H9 (cell line): ENCODE data around the gene XIRP2. TPM values are rescaled to one million over a fixed set of nuclear protein-coding genes. Genes with fewer than 3 reads are reported as not detected.

Experiments
- DNase-seq: peaks from one replicate; pipeline ENCODE4 v3.0.0-alpha.2; 2017
- H2AFZ ChIP-seq: one replicate; pipeline ENCODE4 v1.6.1; 2013; ENCODE audit warnings: mild to moderate bottlenecking, low read length, control low read depth, moderate library complexity
- H2AK5ac ChIP-seq: 2 replicates; pipeline ENCODE4 v1.6.1; 2013; ENCODE audit warnings: low read length, control low read depth, mixed read lengths; ENCODE audit not compliant: insufficient read length
- H2BK120ac ChIP-seq: one replicate; pipeline ENCODE4 v1.6.1; 2013; ENCODE audit warnings: low read depth, mild to moderate bottlenecking, low read length, control low read depth, inconsistent platforms; ENCODE audit not compliant: poor library complexity, severe bottlenecking
- H2BK12ac ChIP-seq: 2 replicates; pipeline ENCODE4 v1.6.1; 2013; ENCODE audit warnings: low read length, control low read depth, mixed read lengths, low read depth; ENCODE audit not compliant: insufficient read length
- H2BK15ac ChIP-seq: 2 replicates; pipeline ENCODE4 v1.6.1; 2013; ENCODE audit warnings: low read depth, low read length, control low read depth
- H2BK20ac ChIP-seq: one replicate; pipeline ENCODE4 v1.6.1; 2013; ENCODE audit warnings: low read depth, mild to moderate bottlenecking, low read length, control low read depth, inconsistent platforms; ENCODE audit not compliant: poor library complexity, severe bottlenecking
- H2BK5ac ChIP-seq: 2 replicates; pipeline ENCODE4 v1.6.1; 2013; ENCODE audit warnings: low read length, control low read depth, mixed read lengths; ENCODE audit not compliant: insufficient read length
- H3K14ac ChIP-seq: 2 replicates; pipeline ENCODE4 v1.6.1; 2013; ENCODE audit warnings: low read length, control low read depth; ENCODE audit not compliant: insufficient read depth
- H3K18ac ChIP-seq: 2 replicates; pipeline ENCODE4 v1.6.1; 2013; ENCODE audit warnings: low read depth, mild to moderate bottlenecking, mixed read lengths, low read length, control low read depth; ENCODE audit not compliant: insufficient read length
- H3K23ac ChIP-seq: 2 replicates; pipeline ENCODE4 v1.6.1; 2013; ENCODE audit warnings: low read length, control low read depth, mixed read lengths, low read depth; ENCODE audit not compliant: insufficient read length
- H3K23me2 ChIP-seq: 2 replicates; pipeline ENCODE4 v1.6.1; 2013; ENCODE audit warnings: low read depth, mild to moderate bottlenecking, mixed read lengths, low read length, control low read depth; ENCODE audit not compliant: insufficient read length, poor library complexity, severe bottlenecking
- H3K27ac ChIP-seq: 2 replicates; pipeline ENCODE4 v1.5.1; 2013; ENCODE audit warnings: low read length, control low read depth, mixed read lengths, low read depth; ENCODE audit not compliant: insufficient read length
- H3K27me3 ChIP-seq: 2 replicates; pipeline ENCODE4 v1.6.1; 2013; ENCODE audit warnings: low read length, control low read depth, inconsistent platforms; ENCODE audit not compliant: insufficient read depth
- H3K4ac ChIP-seq: 2 replicates; pipeline ENCODE4 v1.6.1; 2013; ENCODE audit warnings: low read depth, mild to moderate bottlenecking, control low read depth, inconsistent platforms, low read length, moderate library complexity
- H3K4me1 ChIP-seq: 2 replicates; pipeline ENCODE4 v1.6.1; 2013; ENCODE audit warnings: low read length, control low read depth, inconsistent platforms; ENCODE audit not compliant: insufficient read depth
- H3K4me2 ChIP-seq: 2 replicates; pipeline ENCODE4 v1.6.1; 2013; ENCODE audit warnings: low read length, control low read depth, mixed read lengths; ENCODE audit not compliant: insufficient read length, insufficient read depth
- H3K56ac ChIP-seq: 2 replicates; pipeline ENCODE4 v1.6.1; 2013; ENCODE audit warnings: low read depth, mild to moderate bottlenecking, mixed read lengths, low read length, control low read depth; ENCODE audit not compliant: insufficient read length
- H3K79me1 ChIP-seq: 2 replicates; pipeline ENCODE4 v1.6.1; 2013; ENCODE audit warnings: low read depth, mild to moderate bottlenecking, moderate library complexity, low read length, control low read depth, inconsistent platforms; ENCODE audit not compliant: insufficient read depth, poor library complexity, severe bottlenecking
- H3K79me2 ChIP-seq: 2 replicates; pipeline ENCODE4 v1.6.1; 2013; ENCODE audit warnings: low read length, control low read depth, inconsistent platforms; ENCODE audit not compliant: insufficient read depth
- H3K9ac ChIP-seq: 2 replicates; pipeline ENCODE4 v1.6.1; 2013; ENCODE audit warnings: low read length, control low read depth, mixed read lengths; ENCODE audit not compliant: insufficient read length; ENCODE audit errors: extremely low read depth
- H3K9me3 ChIP-seq: one replicate; pipeline ENCODE4 v1.6.1; 2013; ENCODE audit warnings: low read depth, low read length, inconsistent platforms; ENCODE audit not compliant: control insufficient read depth
- H3T11ph ChIP-seq: one replicate; pipeline ENCODE4 v1.6.1; 2013; ENCODE audit warnings: mild to moderate bottlenecking, low read length, control low read depth, inconsistent platforms
- H4K20me1 ChIP-seq: one replicate; pipeline ENCODE4 v1.6.1; 2013; ENCODE audit not compliant: control insufficient read depth, insufficient read length, insufficient read depth
- H4K5ac ChIP-seq: 2 replicates; pipeline ENCODE4 v1.6.1; 2013; ENCODE audit warnings: low read depth, mild to moderate bottlenecking, mixed read lengths, low read length, control low read depth; ENCODE audit not compliant: insufficient read length
- H4K8ac ChIP-seq: replicated peaks from 2 replicates; pipeline ENCODE4 v1.6.1; 2013; ENCODE audit warnings: low read length, control low read depth, mixed read lengths, low read depth; ENCODE audit not compliant: insufficient read length
- H4K91ac ChIP-seq: 2 replicates; pipeline ENCODE4 v1.6.1; 2013; ENCODE audit warnings: low read depth, mild to moderate bottlenecking, moderate library complexity, mixed read lengths, low read length, control low read depth; ENCODE audit not compliant: insufficient read length
- H3K27ac Mint-ChIP-seq, 3 experiments: 2 replicates in 2 of 3; 3 replicates in 1 of 3; pipeline ENCODE4 v1.8.0; 2020 to 2021; ENCODE audit warnings: mixed read lengths in 3 of 3, mild to moderate bottlenecking in 1 of 3, moderate library complexity in 1 of 3
- H3K27me3 Mint-ChIP-seq: 2 replicates; pipeline ENCODE4 v1.8.0; 2021; ENCODE audit warnings: low read depth, mild to moderate bottlenecking, moderate library complexity, mixed read lengths
- H3K36me3 Mint-ChIP-seq, 3 experiments: 2 replicates in 2 of 3; 3 replicates in 1 of 3; pipeline ENCODE4 v1.8.0; 2020 to 2021; ENCODE audit warnings: low read depth in 3 of 3, mixed read lengths in 3 of 3; ENCODE audit not compliant: insufficient read depth in 1 of 3
- H3K4me1 Mint-ChIP-seq, 2 experiments: 2 replicates each; pipeline ENCODE4 v1.8.0; 2020; ENCODE audit warnings: mixed read lengths in 2 of 2
- H3K4me3 Mint-ChIP-seq, 2 experiments: 2 replicates in 1 of 2; 3 replicates in 1 of 2; pipeline ENCODE4 v1.8.0; 2020 to 2021; ENCODE audit warnings: mild to moderate bottlenecking in 2 of 2, mixed read lengths in 2 of 2, moderate library complexity in 1 of 2
- H3K9me3 Mint-ChIP-seq, 2 experiments: 2 replicates in 1 of 2; 3 replicates in 1 of 2; pipeline ENCODE4 v1.8.0; 2020; ENCODE audit warnings: mild to moderate bottlenecking in 2 of 2, mixed read lengths in 2 of 2, moderate library complexity in 1 of 2
- CTCF ChIP-seq: fragments of 200-600 bp; sonication (generic); conservative IDR thresholded peaks from 3 replicates; pipeline ENCODE4 v1.8.0; 2021; ENCODE audit warnings: antibody characterized with exemption, mild to moderate bottlenecking
- WGBS: extraction: QIAGEN DNeasy Blood & Tissue Kit; methylation state at CpG from one replicate; pipeline ENCODE4 v1.1.7; 2013; ENCODE audit warnings: missing lambda C conversion rate, low lambda C conversion rate, mixed read lengths; ENCODE audit not compliant: insufficient read length; ENCODE audit errors: extremely low coverage; 5-methylcytosine and 5-hydroxymethylcytosine counted together
- total RNA-seq: library from RNA; stranded (reverse); gene quantifications from 2 replicates; pipeline ENCODE4 v1.2.1, GENCODE V29; 2021

Gene XIRP2
- total RNA-seq, 1 experiment from 2014 or later, result 0.07 TPM

- H3K79me1 ChIP-seq, result no peaks in the 10 kb centered on the region
- H3K18ac ChIP-seq, result no peak overlapping the region
- H3K79me2 ChIP-seq, result no peaks in the 10 kb centered on the region
- DNase-seq, result no peak
- Mint-ChIP-seq H3K27me3 (no peaks in the 10 kb centered on the region), H3K4me1 (peaks cover 0 to 4% of the 10 kb centered on the region in 2 experiments; a peak in 2 of 4 replicates), H3K4me3 (no peak overlapping the region), H3K27ac (peak overlapping the region in 1 of 3 experiments; percentile 36; a peak in 1 of 7 replicates), H3K9me3 (peaks cover 0 to 3% of the 10 kb centered on the region in 2 experiments; a peak in 3 of 5 replicates), H3K36me3 (no peaks in the 10 kb centered on the region; a peak in 1 of 7 replicates)
- WGBS, result no CpG with 5 or more reads among the region's 4 CpGs
- no peak overlapping the region for H2BK12ac ChIP-seq
- no peak overlapping the region for H2AK5ac ChIP-seq
- no peak overlapping the region for H2BK15ac ChIP-seq
- H3K27ac ChIP-seq, result no peak overlapping the region
- H4K5ac ChIP-seq, result no peak overlapping the region
- no peak overlapping the region for H2AFZ ChIP-seq
- H3T11ph ChIP-seq, result no peak overlapping the region
- no peak overlapping the region for H3K9ac ChIP-seq
- H4K8ac ChIP-seq, result no peak overlapping the region
- H3K14ac ChIP-seq, result no peak overlapping the region
- no peaks in the 10 kb centered on the region for H3K27me3 ChIP-seq
- no peak overlapping the region for H2BK5ac ChIP-seq
- H3K4me1 ChIP-seq, result no peaks in the 10 kb centered on the region
- H4K91ac ChIP-seq, result no peak overlapping the region
- H3K4me2 ChIP-seq, result no peak overlapping the region
- H3K23me2 ChIP-seq, result no peaks in the 10 kb centered on the region
- no peak overlapping the region for H2BK20ac ChIP-seq
- no peaks in the 10 kb centered on the region for H3K9me3 ChIP-seq
- no peaks in the 10 kb centered on the region for H4K20me1 ChIP-seq
- no peak overlapping the region for H3K56ac ChIP-seq
- H3K23ac ChIP-seq, result no peak overlapping the region
- TF ChIP-seq CTCF, result no peak
- no peak overlapping the region for H2BK120ac ChIP-seq
- no peak overlapping the region for H3K4ac ChIP-seq
Observed at GRCh38 chr2:167215595-167215994, 327.3 kb downstream of the XIRP2 start.
